HepG2 (cell line): Measurements from ENCODE around the gene CSNK1A1.

ENCODE experiments used
- E2F5 ChIP-seq: sonication (generic); formaldehyde crosslinking; conservative IDR thresholded peaks from 2 replicates; pipeline ENCODE4 v1.4.0; 2020; ENCODE audit warnings: missing genetic modification reagents
- PPARG ChIP-seq: conservative IDR thresholded peaks from 2 replicates; pipeline ENCODE4 v1.6.1; 2016; ENCODE audit warnings: missing biosample characterization, missing genetic modification reagents

GRCh38 chr5:149445739-149446369 is 105.4 kb downstream of the CSNK1A1 start:
- TF ChIP-seq PPARG (CRISPR knock-in tag) (no peak), E2F5 (CRISPR knock-in tag) (no peak)
